Ovary (tissue), 3 donors: Measurements from ENCODE around the gene ANKRD2.

Experiments
- EP300 ChIP-seq: sonication (generic); formaldehyde crosslinking; IDR thresholded peaks from one replicate; pipeline ENCODE4 v1.6.1; 2017; ENCODE audit warnings: antibody characterized with exemption
- POLR2A ChIP-seq: fragments of 450-650 bp; IDR thresholded peaks from one replicate; pipeline ENCODE4 v1.6.1; 2017; ENCODE audit warnings: antibody characterized with exemption, mild to moderate bottlenecking, moderate library complexity
- TF ChIP-seq, protein P1 (sequence below), 3 donors: fragments of 450-650 bp in 2 of 3; fragments of 200-600 bp in 1 of 3; IDR thresholded peaks; one replicate each; pipeline versions ENCODE4 v1.5.1 to v1.8.0; 2016 to 2022; ENCODE audit warnings: antibody characterized with exemption in 3 of 3, mild to moderate bottlenecking in 1 of 3
- donor health status: DM: no; HTN: no; CAD: no.

DNA sequence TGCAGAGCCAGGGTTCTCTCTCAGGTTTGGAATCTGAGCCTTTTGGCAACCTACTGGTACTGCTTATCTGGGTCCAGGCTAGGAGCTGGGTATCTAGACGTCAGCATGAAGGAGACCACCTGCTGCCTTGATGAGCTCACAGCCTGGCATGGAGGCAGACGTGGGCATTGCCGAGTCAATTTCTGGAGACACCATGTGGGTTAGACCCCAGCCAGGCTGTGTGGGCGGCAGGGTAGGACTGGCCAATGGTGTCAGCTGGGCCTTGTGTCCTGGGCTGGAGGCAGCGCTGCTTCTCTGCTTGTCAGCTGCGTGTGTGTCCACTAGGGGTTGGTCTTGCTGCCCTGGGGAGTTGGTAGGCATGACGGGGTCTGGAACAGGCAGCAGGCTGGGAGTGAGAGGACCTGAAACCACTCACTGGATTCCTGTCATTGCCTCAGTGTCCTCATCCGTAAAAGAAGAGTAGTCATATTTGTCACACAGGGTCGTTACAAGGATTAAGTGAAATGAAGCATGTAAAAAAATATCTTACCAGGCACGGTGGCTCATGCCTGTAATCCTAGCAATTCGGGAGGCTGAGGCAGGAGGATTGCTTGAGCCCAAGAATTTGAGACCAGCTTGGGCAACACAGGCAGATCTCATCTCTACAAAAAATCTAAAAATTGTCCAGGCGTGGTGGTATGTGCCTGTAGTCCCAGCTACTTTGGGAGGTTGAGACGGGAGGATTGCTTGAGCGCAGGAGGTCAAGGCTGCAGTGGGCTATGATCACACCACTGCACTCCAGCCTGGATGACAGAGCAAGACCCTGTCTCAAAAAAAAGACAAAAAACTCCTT lies 31.7 kb upstream of the ANKRD2 start:
- TF ChIP-seq, protein P1, sequence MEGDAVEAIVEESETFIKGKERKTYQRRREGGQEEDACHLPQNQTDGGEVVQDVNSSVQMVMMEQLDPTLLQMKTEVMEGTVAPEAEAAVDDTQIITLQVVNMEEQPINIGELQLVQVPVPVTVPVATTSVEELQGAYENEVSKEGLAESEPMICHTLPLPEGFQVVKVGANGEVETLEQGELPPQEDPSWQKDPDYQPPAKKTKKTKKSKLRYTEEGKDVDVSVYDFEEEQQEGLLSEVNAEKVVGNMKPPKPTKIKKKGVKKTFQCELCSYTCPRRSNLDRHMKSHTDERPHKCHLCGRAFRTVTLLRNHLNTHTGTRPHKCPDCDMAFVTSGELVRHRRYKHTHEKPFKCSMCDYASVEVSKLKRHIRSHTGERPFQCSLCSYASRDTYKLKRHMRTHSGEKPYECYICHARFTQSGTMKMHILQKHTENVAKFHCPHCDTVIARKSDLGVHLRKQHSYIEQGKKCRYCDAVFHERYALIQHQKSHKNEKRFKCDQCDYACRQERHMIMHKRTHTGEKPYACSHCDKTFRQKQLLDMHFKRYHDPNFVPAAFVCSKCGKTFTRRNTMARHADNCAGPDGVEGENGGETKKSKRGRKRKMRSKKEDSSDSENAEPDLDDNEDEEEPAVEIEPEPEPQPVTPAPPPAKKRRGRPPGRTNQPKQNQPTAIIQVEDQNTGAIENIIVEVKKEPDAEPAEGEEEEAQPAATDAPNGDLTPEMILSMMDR (IDR thresholded peaks at IDR 0.05) = no peak
- no peak for TF ChIP-seq EP300
- TF ChIP-seq POLR2A = no peak
